ENCODE data around the gene PGAM2.

The PGAM2 gene

GRCh38 chr7:44094883-44095592, 29.7 kb upstream of the PGAM2 start:
- Histone ChIP-seq H3K18ac (ENCODE audit: low read depth in 1 of 2, low read length in 2 of 2) (no peak overlapping the region), H2AFZ (ENCODE audit: low read depth, low read length) (no peak overlapping the region), H2BK120ac (ENCODE audit: low read depth, low read length) (no peak overlapping the region), H3K79me1 (replicated peaks; ENCODE audit: low read length, poor library complexity, severe bottlenecking) (no peaks in the 10 kb centered on the region), H3K14ac (ENCODE audit: low read length in 2 of 2) (no peak overlapping the region), H3K27me3 (ENCODE audit: control insufficient read depth in 1 of 2, insufficient read depth in 1 of 2, low read length in 2 of 2) (no peaks in the 10 kb centered on the region), H3K9ac (ENCODE audit: low read length) (peak overlapping the region; percentile 49), H3K27ac (ENCODE audit: low read length, poor library complexity, severe bottlenecking) (no peak overlapping the region), H2BK15ac (ENCODE audit: low read depth, poor library complexity, severe bottlenecking) (no peak overlapping the region), H3K4me3 (ENCODE audit: insufficient read depth in 1 of 2, low read depth in 1 of 2, low read length in 2 of 2) (no peak overlapping the region), H3K4me2 (ENCODE audit: low read length, poor library complexity, severe bottlenecking) (no peak overlapping the region), H4K91ac (ENCODE audit: low read length) (no peak overlapping the region), H3K4ac (ENCODE audit: low read depth in 1 of 2, low read length in 2 of 2) (no peak overlapping the region), H4K8ac (ENCODE audit: low read length) (no peak overlapping the region), H2AK5ac (ENCODE audit: low read length, severe bottlenecking) (no peak overlapping the region), H3K4me1 (ENCODE audit: control insufficient read depth, insufficient read depth, low read depth, low read length) (peaks cover 4% of the 10 kb centered on the region), H2BK12ac (ENCODE audit: low read length in 2 of 2) (no peak overlapping the region), H3K36me3 (ENCODE audit: control insufficient read depth in 1 of 2, insufficient read depth in 2 of 2, low read depth in 1 of 2, low read length in 2 of 2) (no peaks in the 10 kb centered on the region), H2BK5ac (ENCODE audit: low read depth, low read length, poor library complexity, severe bottlenecking) (no peak overlapping the region), H3K9me3 (ENCODE audit: control insufficient read depth, low read length) (no peaks in the 10 kb centered on the region), H3K23ac (ENCODE audit: low read length in 2 of 2) (no peak overlapping the region)
- 88% methylated on average over 2 of the region's 2 CpGs for WGBS
- no peak for DNase-seq

- peak overlapping the region; percentile 52 for H2AK5ac ChIP-seq (ENCODE audit: low read length, severe bottlenecking)
- H3K27ac ChIP-seq (ENCODE audit: low read length, poor library complexity, severe bottlenecking), result no peak overlapping the region
- H3K4ac ChIP-seq (ENCODE audit: low read depth in 1 of 2, low read length in 2 of 2), result no peak overlapping the region
- H3K9ac ChIP-seq (ENCODE audit: low read length), result peak overlapping the region; percentile 49
- H3K79me1 ChIP-seq (replicated peaks; ENCODE audit: low read length, poor library complexity, severe bottlenecking), result no peaks in the 10 kb centered on the region
- no peaks in the 10 kb centered on the region for H3K36me3 ChIP-seq (ENCODE audit: control insufficient read depth in 1 of 2, insufficient read depth in 2 of 2, low read depth in 1 of 2, low read length in 2 of 2)
- H3K23ac ChIP-seq (ENCODE audit: low read length in 2 of 2), result no peak overlapping the region
- no peak overlapping the region for H3K14ac ChIP-seq (ENCODE audit: low read length in 2 of 2)
- no peak for DNase-seq
- no peak overlapping the region for H3K4me3 ChIP-seq (ENCODE audit: insufficient read depth in 1 of 2, low read depth in 1 of 2, low read length in 2 of 2)
- no peak overlapping the region for H4K91ac ChIP-seq (ENCODE audit: low read length)
- H2AFZ ChIP-seq (ENCODE audit: low read depth, low read length), result no peak overlapping the region
- H2BK15ac ChIP-seq (ENCODE audit: low read depth, poor library complexity, severe bottlenecking), result no peak overlapping the region
- no peaks in the 10 kb centered on the region for H3K27me3 ChIP-seq (ENCODE audit: control insufficient read depth in 1 of 2, insufficient read depth in 1 of 2, low read length in 2 of 2)
- no peak overlapping the region for H3K18ac ChIP-seq (ENCODE audit: low read depth in 1 of 2, low read length in 2 of 2)
- no peak overlapping the region for H2BK12ac ChIP-seq (ENCODE audit: low read length in 2 of 2)
- no peak overlapping the region for H2BK120ac ChIP-seq (ENCODE audit: low read depth, low read length)
- no peaks in the 10 kb centered on the region for H3K9me3 ChIP-seq (ENCODE audit: control insufficient read depth, low read length)
- H3K4me1 ChIP-seq (ENCODE audit: control insufficient read depth, insufficient read depth, low read depth, low read length), result peaks cover 4% of the 10 kb centered on the region
- H2BK5ac ChIP-seq (ENCODE audit: low read depth, low read length, poor library complexity, severe bottlenecking), result no peak overlapping the region
- H3K4me2 ChIP-seq (ENCODE audit: low read length, poor library complexity, severe bottlenecking), result no peak overlapping the region
- WGBS, result 71% methylated on average over 2 of the region's 2 CpGs
- no peak overlapping the region for H4K8ac ChIP-seq (ENCODE audit: low read length)
Measured at GRCh38 chr7:44094365-44094764, 29.0 kb upstream of the PGAM2 start.

GRCh38 chr7:44093102-44093641, 27.8 kb upstream of the PGAM2 start:
- Histone ChIP-seq H3K4me1 (ENCODE audit: control insufficient read depth, insufficient read depth, low read depth, low read length) (peaks cover 11% of the 10 kb centered on the region), H3K23ac (ENCODE audit: low read length in 2 of 2) (no peak overlapping the region), H3K27ac (ENCODE audit: low read length, poor library complexity, severe bottlenecking) (no peak overlapping the region), H3K4me3 (ENCODE audit: insufficient read depth in 1 of 2, low read depth in 1 of 2, low read length in 2 of 2) (no peak overlapping the region), H4K91ac (ENCODE audit: low read length) (no peak overlapping the region), H3K79me1 (replicated peaks; ENCODE audit: low read length, poor library complexity, severe bottlenecking) (no peaks in the 10 kb centered on the region), H4K8ac (ENCODE audit: low read length) (no peak overlapping the region), H2AK5ac (ENCODE audit: low read length, severe bottlenecking) (peak overlapping the region; percentile 22), H3K14ac (ENCODE audit: low read length in 2 of 2) (no peak overlapping the region), H2BK15ac (ENCODE audit: low read depth, poor library complexity, severe bottlenecking) (no peak overlapping the region), H3K36me3 (ENCODE audit: control insufficient read depth in 1 of 2, insufficient read depth in 2 of 2, low read depth in 1 of 2, low read length in 2 of 2) (no peaks in the 10 kb centered on the region), H3K18ac (ENCODE audit: low read depth in 1 of 2, low read length in 2 of 2) (no peak overlapping the region), H3K9me3 (ENCODE audit: control insufficient read depth, low read length) (no peaks in the 10 kb centered on the region), H3K27me3 (ENCODE audit: control insufficient read depth in 1 of 2, insufficient read depth in 1 of 2, low read length in 2 of 2) (no peaks in the 10 kb centered on the region), H2AFZ (ENCODE audit: low read depth, low read length) (no peak overlapping the region), H3K4me2 (ENCODE audit: low read length, poor library complexity, severe bottlenecking) (no peak overlapping the region), H3K9ac (ENCODE audit: low read length) (no peak overlapping the region), H2BK12ac (ENCODE audit: low read length in 2 of 2) (no peak overlapping the region), H3K4ac (ENCODE audit: low read depth in 1 of 2, low read length in 2 of 2) (no peak overlapping the region), H2BK5ac (ENCODE audit: low read depth, low read length, poor library complexity, severe bottlenecking) (no peak overlapping the region), H2BK120ac (ENCODE audit: low read depth, low read length) (no peak overlapping the region)
- no peak for DNase-seq
- 78% methylated on average over 6 of the region's 6 CpGs for WGBS

- peak overlapping the region; percentile 28 to 65 for H2BK12ac ChIP-seq (ENCODE audit: low read length in 2 of 2)
- peak overlapping the region; percentile 89 for H4K91ac ChIP-seq (ENCODE audit: low read length)
- H3K4me1 ChIP-seq (ENCODE audit: control insufficient read depth, insufficient read depth, low read depth, low read length), result peaks cover 30% of the 10 kb centered on the region
- H3K18ac ChIP-seq (ENCODE audit: low read depth in 1 of 2, low read length in 2 of 2), result peak overlapping the region; percentile 40 to 92
- H3K4me3 ChIP-seq (ENCODE audit: insufficient read depth in 1 of 2, low read depth in 1 of 2, low read length in 2 of 2), result peak overlapping the region in 1 of 2 experiments; percentile 43
- no peaks in the 10 kb centered on the region for H3K27me3 ChIP-seq (ENCODE audit: control insufficient read depth in 1 of 2, insufficient read depth in 1 of 2, low read length in 2 of 2)
- H4K8ac ChIP-seq (ENCODE audit: low read length), result peak overlapping the region; percentile 90
- peak overlapping the region; percentile 62 for H2BK15ac ChIP-seq (ENCODE audit: low read depth, poor library complexity, severe bottlenecking)
- peak overlapping the region in 1 of 2 experiments; percentile 28 for H3K23ac ChIP-seq (ENCODE audit: low read length in 2 of 2)
- no peak for DNase-seq
- H3K79me1 ChIP-seq (replicated peaks; ENCODE audit: low read length, poor library complexity, severe bottlenecking), result no peaks in the 10 kb centered on the region
- H2BK120ac ChIP-seq (ENCODE audit: low read depth, low read length), result peak overlapping the region; percentile 11
- H3K9me3 ChIP-seq (ENCODE audit: control insufficient read depth, low read length), result no peaks in the 10 kb centered on the region
- no peaks in the 10 kb centered on the region for H3K36me3 ChIP-seq (ENCODE audit: control insufficient read depth in 1 of 2, insufficient read depth in 2 of 2, low read depth in 1 of 2, low read length in 2 of 2)
- peak overlapping the region; percentile 92 for H3K9ac ChIP-seq (ENCODE audit: low read length)
- 57% methylated on average over 19 of the region's 20 CpGs for WGBS
- peak overlapping the region; percentile 10 for H3K4me2 ChIP-seq (ENCODE audit: low read length, poor library complexity, severe bottlenecking)
- H3K14ac ChIP-seq (ENCODE audit: low read length in 2 of 2), result peak overlapping the region in 1 of 2 experiments; percentile 68
- peak overlapping the region; percentile 99 for H3K27ac ChIP-seq (ENCODE audit: low read length, poor library complexity, severe bottlenecking)
- H2BK5ac ChIP-seq (ENCODE audit: low read depth, low read length, poor library complexity, severe bottlenecking), result peak overlapping the region; percentile 19
- H3K4ac ChIP-seq (ENCODE audit: low read depth in 1 of 2, low read length in 2 of 2), result peak overlapping the region in 1 of 2 experiments; percentile 87
- peak overlapping the region; percentile 79 for H2AFZ ChIP-seq (ENCODE audit: low read depth, low read length)
- peak overlapping the region; percentile 14 for H2AK5ac ChIP-seq (ENCODE audit: low read length, severe bottlenecking)
Measured at GRCh38 chr7:44087911-44088838, 22.8 kb upstream of the PGAM2 start.
